Ascending aorta (tissue), 2 donors: ENCODE data around the gene CHPF. TPM values are rescaled to one million over a fixed set of nuclear protein-coding genes. Genes with fewer than 3 reads are reported as not detected.

ENCODE experiments used
- DNase-seq, 2 donors: peaks; one replicate each; pipeline ENCODE4 v3.0.0-alpha.2; 2019; ENCODE audit warnings: low spot score in 2 of 2
- H3K27ac ChIP-seq, 2 donors: fragments of 200-600 bp; sonication (generic); one replicate each; pipeline ENCODE4 v1.5.1; 2016 to 2017; ENCODE audit warnings: mild to moderate bottlenecking in 1 of 2
- H3K27me3 ChIP-seq: fragments of 200-600 bp; sonication (generic); one replicate; pipeline ENCODE4 v1.5.1; 2017
- H3K36me3 ChIP-seq, 2 donors: fragments of 200-600 bp; sonication (generic); one replicate each; pipeline ENCODE4 v1.5.1; 2016
- H3K4me1 ChIP-seq, 2 donors: fragments of 200-600 bp; sonication (generic); one replicate each; pipeline ENCODE4 v1.5.1; 2016 to 2017; ENCODE audit warnings: mild to moderate bottlenecking in 1 of 2
- H3K4me3 ChIP-seq, 2 donors: fragments of 200-600 bp; sonication (generic); one replicate each; pipeline ENCODE4 v1.5.1; 2016 to 2017; ENCODE audit warnings: mild to moderate bottlenecking in 1 of 2
- H3K9me3 ChIP-seq, 2 donors: fragments of 200-600 bp; sonication (generic); one replicate each; pipeline ENCODE4 v1.5.1; 2016
- CTCF ChIP-seq, 3 experiments: fragments of 200-600 bp in 2 of 3; fragments of 450-650 bp in 1 of 3; sonication (generic) in 2 of 3; IDR thresholded peaks; one replicate each; pipeline ENCODE4 v1.5.1; 2016 to 2019; ENCODE audit warnings: antibody characterized with exemption in 3 of 3, mild to moderate bottlenecking in 1 of 3, moderate library complexity in 1 of 3
- intact Hi-C: fragments of 100-400 bp; cut with DNase I; formaldehyde crosslinking; loops from one replicate; pipeline ENCODE4 v1.15.1; 2023
- total RNA-seq: library from RNA; depleted of rRNA; stranded (reverse); fragments of >200 nt; gene quantifications from one replicate; pipeline ENCODE4 v1.1.0, GENCODE V29; 2016

Gene CHPF
- total RNA-seq, 1 donor from 2014 or later, result 249 TPM

- intact Hi-C loops, result loop anchor here (10.0 kb wide), 1 partner anchor 243 kb away; no protein-coding TSS in a partner anchor
- Histone ChIP-seq H3K36me3 (peaks cover 26 to 36% of the 10 kb centered on the region in 2 donors), H3K27me3 (no peaks in the 10 kb centered on the region), H3K4me3 (no peak overlapping the region), H3K9me3 (no peaks in the 10 kb centered on the region), H3K27ac (no peak overlapping the region), H3K4me1 (peaks cover 8 to 14% of the 10 kb centered on the region in 2 donors)
- no peak for DNase-seq
- TF ChIP-seq CTCF (IDR thresholded peaks at IDR 0.05), result no peak
These were observed 5.7 kb downstream of the CHPF start for GRCh38 chr2:219537657-219538488.

- no peak overlapping the region for H3K4me3 ChIP-seq
- no peaks in the 10 kb centered on the region for H3K9me3 ChIP-seq
- no peaks in the 10 kb centered on the region for H3K27me3 ChIP-seq
- H3K4me1 ChIP-seq, result peaks cover 6 to 7% of the 10 kb centered on the region in 2 donors
- H3K36me3 ChIP-seq, result peaks cover 26 to 36% of the 10 kb centered on the region in 2 donors
- TF ChIP-seq CTCF (IDR thresholded peaks at IDR 0.05), result no peak
- H3K27ac ChIP-seq, result no peak overlapping the region
- no peak for DNase-seq
- intact Hi-C loops, result loop anchor here (10.0 kb wide), 1 partner anchor 242 kb away; no protein-coding TSS in a partner anchor
These were observed 6.6 kb downstream of the CHPF start for GRCh38 chr2:219536967-219537366.

GRCh38 chr2:219536425-219536824 lies 7.2 kb downstream of the CHPF start:
- Histone ChIP-seq H3K27ac (no peak overlapping the region), H3K9me3 (no peaks in the 10 kb centered on the region), H3K36me3 (peaks cover 25 to 33% of the 10 kb centered on the region in 2 donors), H3K4me1 (peaks cover under 1 to 2% of the 10 kb centered on the region in 2 donors), H3K27me3 (no peaks in the 10 kb centered on the region), H3K4me3 (no peak overlapping the region)
- intact Hi-C loops, result loop anchor here (10.0 kb wide), 1 partner anchor 242 kb away; no protein-coding TSS in a partner anchor
- no peak for DNase-seq
- no peak for TF ChIP-seq CTCF (IDR thresholded peaks at IDR 0.05)

DNA sequence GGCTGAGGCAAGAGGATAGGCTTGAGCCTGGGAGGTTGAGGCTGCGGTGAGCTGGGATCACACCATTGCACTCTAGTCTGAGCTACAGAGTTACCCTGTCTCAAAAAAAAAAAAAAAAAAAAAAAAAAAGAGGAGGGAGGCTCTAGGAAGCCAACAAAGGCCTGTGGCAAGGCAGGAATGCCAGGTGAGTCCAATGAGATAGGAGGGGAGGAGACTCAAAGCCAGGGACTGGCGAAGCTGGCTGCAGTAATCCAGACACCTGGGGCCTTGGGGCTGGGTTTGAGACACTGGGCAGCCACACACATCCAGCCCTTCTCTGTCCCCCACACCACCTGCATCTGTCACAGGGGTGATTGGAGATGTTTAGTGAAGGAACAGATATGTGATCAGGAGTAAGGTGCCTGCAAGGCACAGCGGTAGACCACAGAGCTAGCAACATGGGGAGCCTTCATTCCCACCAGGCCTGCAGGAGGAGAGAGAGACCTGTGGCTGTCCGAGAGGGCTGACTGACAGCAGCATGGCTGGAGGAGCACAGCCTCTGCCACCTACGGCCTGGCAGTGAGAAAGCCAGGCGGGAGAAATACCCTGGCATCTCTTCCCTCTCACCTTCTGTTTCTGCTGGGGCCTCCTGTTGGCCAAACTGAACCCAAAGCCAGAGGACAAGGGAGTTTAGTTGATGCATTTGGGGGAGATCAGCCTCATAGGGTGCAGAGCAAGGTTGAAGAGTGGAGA lies 9.5 kb downstream of the CHPF start:
- H3K27me3 ChIP-seq, result no peaks in the 10 kb centered on the region
- intact Hi-C loops, result loop anchor here (10.0 kb wide), 1 partner anchor 239 kb away; no protein-coding TSS in a partner anchor

GRCh38 chr2:219532378-219532649 lies 11.3 kb downstream of the CHPF start:
- no peaks in the 10 kb centered on the region for H3K27me3 ChIP-seq
- intact Hi-C loops, result loop anchor here (10.0 kb wide), 1 partner anchor 238 kb away; no protein-coding TSS in a partner anchor
- DNase-seq, result no peak
- H3K36me3 ChIP-seq, result no peaks in the 10 kb centered on the region
- no peak overlapping the region for H3K27ac ChIP-seq
- no peak for TF ChIP-seq CTCF (IDR thresholded peaks at IDR 0.05)
- H3K9me3 ChIP-seq, result no peaks in the 10 kb centered on the region
- no peaks in the 10 kb centered on the region for H3K4me1 ChIP-seq
- no peak overlapping the region for H3K4me3 ChIP-seq

More for the DNA sequence above, 9.5 kb downstream of the CHPF start:
- Histone ChIP-seq H3K27ac (no peak overlapping the region), H3K4me3 (no peak overlapping the region), H3K36me3 (peaks cover 3 to 10% of the 10 kb centered on the region in 2 donors), H3K9me3 (no peaks in the 10 kb centered on the region), H3K4me1 (no peaks in the 10 kb centered on the region)
- no peak for TF ChIP-seq CTCF (IDR thresholded peaks at IDR 0.05)
- DNase-seq, result no peak
